PC-9 (cell line): ENCODE data around the gene STEEP1.

Source experiments
- CTCF ChIP-seq: fragments of 200-600 bp; sonication (generic); conservative IDR thresholded peaks from 2 replicates; pipeline ENCODE4 v1.6.1; 2017; ENCODE audit warnings: mixed run types, antibody characterized with exemption, mild to moderate bottlenecking, moderate library complexity
- EZH2 ChIP-seq: fragments of 200-600 bp; sonication (generic); IDR thresholded peaks from 2 replicates; pipeline ENCODE4 v1.8.0; 2017; ENCODE audit warnings: antibody characterized with exemption, low read depth

- TF ChIP-seq CTCF (no peak), EZH2 (no peak)
Observed at GRCh38 chrX:119541188-119541587, 24.0 kb downstream of the STEEP1 start.
